ENCODE results near the gene GRHL1. TPM values are rescaled to one million over a fixed set of nuclear protein-coding genes. Genes with fewer than 3 reads are reported as not detected.
A peak's percentile ranks its signal among the peaks of the same experiment; 100 is the strongest.

GRHL1 gene
- polyA plus RNA-seq, 3 donors, result 4.4 to 5.0 (median 4.7) TPM

DNA sequence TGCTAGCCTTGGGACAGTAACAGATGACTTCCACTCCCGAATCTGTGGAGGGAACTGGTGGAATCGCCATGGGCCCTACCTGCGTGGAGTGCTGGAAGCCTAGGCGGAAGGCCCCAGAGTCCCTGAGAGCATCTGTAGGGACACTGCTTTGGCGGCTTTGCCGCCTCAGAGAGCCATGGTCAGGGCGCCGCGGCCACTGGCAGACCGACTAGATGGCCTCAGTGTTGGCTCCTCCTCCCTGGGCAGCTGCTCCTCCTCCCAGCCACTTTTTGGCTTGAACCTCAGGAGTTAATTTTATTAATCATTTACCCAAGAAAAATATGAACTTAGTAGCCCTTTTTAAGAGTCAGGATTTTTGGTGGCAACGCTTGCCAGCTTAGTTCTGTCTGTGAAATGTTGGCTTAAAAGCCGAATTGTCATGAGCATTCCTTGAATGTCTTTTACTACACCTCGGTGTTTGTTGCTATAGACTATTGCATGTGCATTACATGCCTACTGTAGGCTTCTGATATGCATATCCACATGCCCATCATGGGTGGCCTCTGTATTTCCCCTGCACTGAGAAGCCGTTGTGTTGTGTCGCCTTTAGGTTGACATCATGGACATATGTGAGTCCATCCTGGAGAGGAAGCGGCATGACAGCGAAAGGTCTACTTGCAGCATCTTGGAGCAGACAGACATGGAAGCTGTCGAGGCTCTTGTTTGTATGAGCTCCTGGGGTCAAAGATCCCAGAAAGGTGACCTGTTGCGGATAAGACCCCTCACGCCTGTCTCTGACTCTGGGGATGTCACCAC is 94.3 kb downstream of the GRHL1 start:
- no peak for DNase-seq (ENCODE audit: extremely low read depth in 1 of 11, low read depth in 9 of 11, low spot score in 4 of 11)

DNA sequence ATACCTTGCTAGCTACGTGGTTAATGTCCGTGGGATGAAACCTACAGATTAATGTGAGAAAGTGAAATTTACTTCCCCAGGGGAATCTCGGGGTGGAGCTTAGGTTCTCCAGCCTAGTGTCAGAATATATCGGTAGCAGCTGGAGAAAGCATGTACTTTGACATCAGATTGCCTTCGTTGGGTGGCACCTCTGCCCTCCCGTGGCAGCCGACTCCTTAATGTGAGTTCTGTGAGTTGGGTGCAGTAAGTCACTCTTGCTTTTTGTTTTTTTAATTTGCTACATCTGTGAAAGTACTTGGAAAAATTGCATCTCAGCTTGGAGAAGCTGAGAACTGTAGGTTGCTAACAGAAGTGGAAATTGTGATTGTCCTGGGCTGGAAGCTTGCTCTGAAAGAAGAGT is 95.4 kb downstream of the GRHL1 start:
- no peak for DNase-seq (ENCODE audit: extremely low read depth in 1 of 11, low read depth in 9 of 11, low spot score in 4 of 11)

DNA sequence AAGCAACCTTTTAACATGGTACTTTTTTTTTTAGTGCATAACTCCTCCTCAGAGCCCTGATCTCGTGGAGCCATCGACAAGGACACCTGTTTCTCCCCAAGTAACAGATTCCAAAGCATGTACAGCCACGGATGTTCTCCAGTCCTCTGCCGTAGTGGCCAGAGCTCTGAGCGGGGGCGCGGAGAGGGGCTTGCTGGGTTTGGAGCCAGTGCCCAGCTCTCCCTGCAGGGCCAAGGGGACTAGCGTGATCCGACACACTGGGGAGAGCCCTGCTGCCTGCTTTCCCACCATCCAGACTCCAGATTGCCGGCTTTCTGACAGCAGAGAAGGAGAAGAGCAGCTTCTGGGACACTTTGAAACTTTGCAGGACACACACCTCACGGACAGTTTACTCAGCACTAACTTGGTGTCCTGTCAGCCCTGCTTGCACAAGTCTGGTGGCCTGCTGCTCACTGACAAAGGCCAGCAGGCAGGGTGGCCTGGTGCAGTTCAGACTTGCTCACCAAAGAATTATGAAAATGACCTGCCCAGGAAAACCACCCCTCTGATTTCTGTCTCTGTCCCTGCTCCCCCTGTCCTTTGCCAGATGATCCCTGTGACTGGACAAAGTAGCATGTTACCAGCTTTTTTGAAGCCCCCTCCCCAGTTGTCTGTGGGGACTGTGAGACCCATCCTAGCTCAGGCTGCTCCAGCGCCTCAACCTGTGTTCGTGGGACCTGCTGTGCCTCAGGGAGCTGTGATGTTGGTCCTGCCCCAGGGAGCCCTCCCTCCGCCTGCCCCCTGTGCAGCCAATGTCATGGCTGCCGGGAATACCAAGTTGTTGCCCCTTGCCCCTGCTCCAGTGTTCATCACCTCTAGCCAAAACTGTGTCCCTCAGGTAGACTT is 96.4 kb downstream of the GRHL1 start:
- DNase-seq (ENCODE audit: extremely low read depth in 1 of 11, low read depth in 9 of 11, low spot score in 4 of 11), result no peak

DNA sequence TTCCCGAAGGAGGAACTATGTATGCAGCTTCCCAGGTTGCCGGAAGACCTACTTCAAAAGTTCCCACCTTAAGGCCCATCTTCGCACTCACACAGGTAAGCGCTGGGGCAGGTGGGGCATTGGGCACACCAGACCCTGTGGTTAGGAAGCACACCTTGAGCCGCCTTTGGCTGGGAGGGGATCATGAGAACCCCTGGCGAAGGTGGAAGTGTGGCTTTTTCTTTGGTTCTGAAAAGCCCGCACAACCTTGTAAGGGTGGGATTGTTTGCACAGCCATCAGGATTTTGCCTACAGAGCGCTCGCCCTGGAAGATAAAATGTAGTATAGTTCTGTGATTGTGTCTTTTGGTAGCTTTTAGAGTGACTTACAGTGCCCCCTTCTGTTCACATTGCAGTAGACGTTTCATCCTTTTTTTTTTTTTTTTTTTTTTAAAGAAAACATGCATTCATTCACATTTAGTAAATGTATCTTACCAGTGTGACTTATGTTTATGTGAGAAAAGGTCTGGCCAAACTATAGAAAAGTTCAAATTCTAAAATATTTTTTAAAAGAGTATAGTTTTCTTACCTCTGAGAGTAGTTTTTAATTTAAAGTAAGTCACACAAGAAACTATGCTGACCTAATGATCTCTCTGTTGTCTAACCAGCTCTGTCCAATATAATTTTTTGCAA is 97.1 kb downstream of the GRHL1 start:
- peak in 6 of 11 donors; percentile 36 to 68 (median 52) for DNase-seq (ENCODE audit: extremely low read depth in 1 of 11, low read depth in 9 of 11, low spot score in 4 of 11)

Other genes with a start within 250 kb of the GRHL1 start
- 10 to 100 TPM; 25.3 to 34.1 (median 28.5) TPM for gene TAF1B, start 108.2 kb upstream of the GRHL1 start, polyA plus RNA-seq (ENCODE audit: insufficient read length in 3 of 3)
- 10 to 100 TPM; 22.8 to 23.6 (median 23.4) TPM for gene KLF11, start 91.9 kb downstream of the GRHL1 start, polyA plus RNA-seq (ENCODE audit: insufficient read length in 3 of 3)
- 100 to 1,000 TPM in 2 of 3 donors, 10 to 100 TPM in 1; 90.8 to 108 (median 103) TPM for gene CYS1, start 128.7 kb downstream of the GRHL1 start, polyA plus RNA-seq (ENCODE audit: insufficient read length in 3 of 3)
- gene RRM2, start 171.0 kb downstream of the GRHL1 start, polyA plus RNA-seq (ENCODE audit: insufficient read length in 3 of 3), result 10 to 100 TPM; 44.8 to 65.9 (median 64.7) TPM